ES-I3 (cell line): Measurements from ENCODE around the gene ABHD12.
A peak's percentile ranks its signal among the peaks of the same experiment; 100 is the strongest.
"Not testable (repeated sequence)": the region's sequence is repeated elsewhere in the genome, so short reads cannot be mapped to it uniquely, and the experiment has no call there.

Experiments
- H3K36me3 ChIP-seq: 2 replicates; pipeline ENCODE4 v1.6.1; 2013; ENCODE audit warnings: mild to moderate bottlenecking, low read length, control low read depth, moderate library complexity; ENCODE audit not compliant: insufficient read depth
- H3K4me1 ChIP-seq: 2 replicates; pipeline ENCODE4 v1.6.1; 2013; ENCODE audit warnings: mild to moderate bottlenecking, control low read depth, low read length; ENCODE audit not compliant: insufficient read depth
- H3K9ac ChIP-seq: 2 replicates; pipeline ENCODE4 v1.6.1; 2013; ENCODE audit warnings: low read depth, mild to moderate bottlenecking, low read length, moderate library complexity
- H3K9me3 ChIP-seq: 2 replicates; pipeline ENCODE4 v1.6.1; 2013; ENCODE audit warnings: mild to moderate bottlenecking, low read length, moderate library complexity; ENCODE audit not compliant: control insufficient read depth, insufficient read depth

Gene ABHD12

DNA sequence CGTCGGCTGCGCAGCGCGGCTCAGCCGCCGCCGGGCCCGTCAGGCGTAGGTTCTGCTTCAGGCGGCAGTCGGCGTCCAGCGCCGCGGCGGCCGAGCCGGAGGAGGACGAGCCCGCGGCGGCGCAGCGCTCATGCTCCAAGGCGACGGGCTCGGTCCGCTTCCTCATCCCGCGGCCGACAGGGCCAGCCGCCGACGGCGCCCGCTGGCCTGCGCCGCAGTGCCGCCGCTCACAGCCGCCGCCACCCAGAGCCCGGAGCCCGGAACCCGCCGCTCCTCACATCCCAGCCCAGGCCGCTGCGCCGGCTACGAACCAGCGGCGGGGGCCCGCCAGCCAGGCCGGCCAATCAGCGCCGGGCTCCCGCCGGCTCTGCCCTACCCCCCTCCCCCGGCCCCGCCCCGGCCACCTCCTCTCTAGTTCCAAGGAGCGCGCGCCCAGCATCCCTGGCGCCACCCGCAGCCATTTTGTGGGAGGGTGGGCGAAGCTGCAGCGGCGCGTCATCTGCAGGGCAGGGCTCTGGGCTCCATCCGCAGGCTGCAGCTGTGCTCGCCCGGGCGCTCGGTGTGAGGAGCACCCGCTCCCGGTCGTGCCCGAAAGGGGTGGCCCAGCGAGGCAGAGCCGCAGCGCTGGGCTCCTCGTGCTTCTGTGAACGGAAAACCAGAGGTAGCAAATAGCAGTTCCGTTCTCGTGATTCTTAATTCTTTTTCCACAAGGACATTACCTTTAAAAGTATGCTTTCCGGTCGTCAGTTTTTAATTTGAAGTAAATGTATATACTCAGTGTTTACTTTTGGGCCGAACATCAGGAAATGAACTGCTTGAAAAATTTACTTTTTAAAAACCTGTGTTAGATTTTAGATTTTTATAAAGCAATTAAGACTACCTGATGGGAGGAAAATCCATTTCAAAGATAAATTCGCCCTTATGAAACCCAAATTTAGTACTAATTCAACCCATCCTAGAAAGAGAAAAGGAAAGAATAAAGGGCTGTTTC lies at the start of gene ABHD12:
Gene ABHD12 (minus strand): TSS at position 298 of the 991 bp plus-strand sequence. CDS start 132 bp downstream, at position 166.
- no peaks in the 10 kb centered on the region for H3K9me3 ChIP-seq
- H3K9ac ChIP-seq: peak within 1 kb of the TSS; percentile 90
- no peaks in the 10 kb centered on the region; the same call in 1 of the 2 replicates for H3K4me1 ChIP-seq
- no peaks in the 10 kb centered on the region for H3K36me3 ChIP-seq

DNA sequence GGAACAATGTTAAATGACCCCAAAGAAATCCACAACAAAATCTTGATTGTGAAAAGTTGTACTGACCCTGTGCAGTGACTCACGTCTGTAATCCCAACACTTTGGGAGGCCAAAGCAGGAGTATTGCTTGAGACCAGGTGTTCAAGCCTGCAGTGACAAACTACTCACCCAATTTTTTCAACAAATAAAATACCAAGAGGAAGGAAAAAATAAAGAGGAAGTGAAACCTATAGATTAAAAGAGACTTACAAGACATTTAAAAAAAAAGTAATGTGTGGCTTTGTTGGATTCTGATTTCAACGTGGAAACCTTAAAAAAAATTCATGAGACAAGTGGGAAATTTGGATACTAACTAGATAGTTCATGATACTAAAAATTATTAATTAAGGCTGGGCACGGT lies 48.7 kb upstream of the ABHD12 start:
- peaks cover 11% of the 10 kb centered on the region for H3K36me3 ChIP-seq
- no peaks in the 10 kb centered on the region for H3K9me3 ChIP-seq
- H3K4me1 ChIP-seq: peaks cover 13% of the 10 kb centered on the region
- no peak overlapping the region for H3K9ac ChIP-seq

- H3K9ac ChIP-seq: no peak overlapping the region
- H3K4me1 ChIP-seq: peaks cover 13% of the 10 kb centered on the region
- H3K36me3 ChIP-seq: peaks cover 11% of the 10 kb centered on the region
- no peaks in the 10 kb centered on the region for H3K9me3 ChIP-seq
These were observed 46.5 kb upstream of the ABHD12 start for GRCh38 chr20:25437153-25437581.

DNA sequence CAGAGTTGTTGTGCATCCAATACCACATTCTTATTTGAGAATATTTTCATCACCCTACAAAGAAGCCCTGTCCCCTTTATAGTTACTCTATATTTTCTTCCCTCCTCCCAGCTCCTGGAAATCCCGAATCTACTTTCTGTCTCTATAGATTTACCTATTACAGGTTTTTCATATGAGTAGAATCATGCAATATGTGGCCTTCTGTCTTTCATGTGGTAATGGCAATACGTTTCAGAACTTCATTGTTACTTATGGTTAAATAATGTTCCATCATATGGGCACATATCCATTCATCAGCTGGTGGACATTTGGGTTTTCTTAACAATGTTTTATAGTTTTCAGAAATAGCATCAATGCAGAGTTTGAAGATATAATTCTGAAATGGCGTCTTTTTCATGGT lies 33.9 kb upstream of the ABHD12 start:
- Histone ChIP-seq H3K36me3 (peaks cover 27% of the 10 kb centered on the region), H3K9ac (no peak overlapping the region), H3K9me3 (no peaks in the 10 kb centered on the region), H3K4me1 (no peaks in the 10 kb centered on the region)

DNA sequence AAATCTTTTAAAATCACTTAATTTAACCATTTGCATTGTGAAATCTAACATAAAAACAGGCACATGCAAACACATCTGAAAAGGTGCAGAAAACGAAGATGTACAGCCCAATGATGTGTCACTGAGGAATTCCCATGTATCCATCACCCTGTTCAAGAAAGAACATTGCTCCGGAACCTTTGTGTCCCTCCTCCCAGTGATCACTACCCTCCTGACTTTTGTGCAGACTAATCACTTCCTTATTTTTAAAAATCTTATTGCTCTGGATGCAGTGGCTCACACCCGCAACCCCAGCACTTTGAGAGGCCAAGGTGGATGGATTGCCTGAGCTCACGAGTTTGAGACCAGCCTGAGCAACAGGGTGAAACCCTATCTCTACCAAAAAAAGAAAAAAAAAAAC lies 31.4 kb upstream of the ABHD12 start:
- no peak overlapping the region for H3K9ac ChIP-seq
- H3K9me3 ChIP-seq: no peaks in the 10 kb centered on the region
- no peaks in the 10 kb centered on the region for H3K4me1 ChIP-seq
- peaks cover 33% of the 10 kb centered on the region for H3K36me3 ChIP-seq

DNA sequence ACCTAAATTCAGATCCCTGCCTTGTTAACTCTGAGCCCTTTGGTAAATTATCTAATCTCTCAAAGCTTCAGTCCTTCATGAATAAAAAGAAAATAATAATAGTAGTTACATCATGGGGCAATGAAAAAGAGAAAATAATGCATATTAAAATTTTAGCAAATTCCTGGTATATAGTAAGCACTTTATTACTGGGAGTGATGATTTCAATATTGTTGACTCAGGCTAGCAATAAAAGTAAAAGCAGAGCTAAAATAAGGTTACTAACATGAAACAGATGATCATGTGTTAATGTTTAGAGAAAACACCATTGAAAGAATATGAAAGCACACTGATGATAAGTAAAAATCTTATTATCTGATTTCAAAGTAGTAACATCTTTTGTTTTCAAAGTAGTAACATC lies 30.5 kb upstream of the ABHD12 start:
- peaks cover 34% of the 10 kb centered on the region for H3K36me3 ChIP-seq
- no peaks in the 10 kb centered on the region for H3K4me1 ChIP-seq
- no peaks in the 10 kb centered on the region for H3K9me3 ChIP-seq

DNA sequence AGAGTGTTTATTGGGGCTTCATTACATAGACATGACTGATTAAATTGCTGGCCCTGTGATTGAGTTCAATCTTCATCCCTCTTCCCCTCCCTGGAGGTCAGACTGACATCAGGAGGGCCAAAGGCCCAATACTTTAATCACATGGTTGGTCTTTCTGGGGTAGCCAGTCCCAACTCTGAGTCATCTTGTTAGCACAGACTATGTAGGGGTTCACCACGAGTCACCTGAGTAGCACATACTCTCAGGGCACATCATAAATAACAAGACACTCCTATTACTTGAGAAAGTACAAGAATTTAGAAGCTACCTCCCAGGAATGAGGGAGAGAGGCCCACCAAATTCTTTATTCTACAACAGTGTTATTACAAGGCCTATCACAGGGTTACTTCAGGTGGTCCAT lies 28.1 kb upstream of the ABHD12 start:
- no peak overlapping the region for H3K9ac ChIP-seq
- H3K4me1 ChIP-seq: no peaks in the 10 kb centered on the region
- H3K9me3 ChIP-seq: no peaks in the 10 kb centered on the region
- H3K36me3 ChIP-seq: peaks cover 45% of the 10 kb centered on the region

More for the DNA sequence above, 30.5 kb upstream of the ABHD12 start:
- no peak overlapping the region for H3K9ac ChIP-seq

DNA sequence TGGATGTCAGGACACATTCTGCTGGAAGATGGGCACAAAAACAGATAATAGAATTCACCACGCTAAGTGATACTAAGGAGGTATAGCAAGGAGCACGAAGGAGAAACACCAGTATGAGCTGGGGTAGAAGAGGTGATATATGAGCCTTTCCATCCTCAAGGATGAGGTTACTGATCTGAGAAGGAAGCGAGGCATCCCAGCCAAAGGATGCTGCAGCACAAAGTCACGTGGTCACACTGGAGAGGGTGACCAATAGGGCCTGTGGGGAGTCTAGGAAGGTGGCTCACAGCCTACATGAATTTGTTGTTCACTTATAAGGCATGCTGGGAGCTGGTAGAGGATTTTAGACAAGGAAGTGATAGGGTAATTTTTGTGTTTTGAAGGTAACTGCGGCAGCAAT lies 18.3 kb upstream of the ABHD12 start:
- Histone ChIP-seq H3K9me3 (no peaks in the 10 kb centered on the region), H3K36me3 (no peaks in the 10 kb centered on the region), H3K9ac (peak overlapping the region; percentile 77; the same call in 1 of the 2 replicates), H3K4me1 (no peaks in the 10 kb centered on the region)

DNA sequence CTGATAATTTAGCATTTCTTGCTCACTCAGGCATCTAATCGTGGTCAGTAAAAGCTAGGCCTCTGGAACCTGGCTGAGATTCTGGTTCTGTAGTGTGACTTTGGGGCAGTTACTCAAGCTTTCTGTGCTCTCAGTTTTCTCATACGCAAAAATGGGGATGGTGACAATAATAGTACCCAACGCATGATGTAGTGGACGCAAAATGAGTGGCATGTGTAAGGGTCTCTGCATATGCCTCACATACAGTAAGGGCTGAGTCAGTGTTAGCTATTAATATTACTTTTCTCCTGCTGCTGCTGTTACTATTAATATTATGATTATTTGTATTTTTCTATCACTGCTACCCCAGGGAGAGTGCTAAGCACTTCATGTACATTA lies 17.5 kb upstream of the ABHD12 start:
- peak overlapping the region; percentile 77 for H3K9ac ChIP-seq
- 0 out of 2 replicates have a peak, but pooled peaks cover 3% of the 10 kb centered on the region for H3K9me3 ChIP-seq
- H3K4me1 ChIP-seq: no peaks in the 10 kb centered on the region
- H3K36me3 ChIP-seq: no peaks in the 10 kb centered on the region

DNA sequence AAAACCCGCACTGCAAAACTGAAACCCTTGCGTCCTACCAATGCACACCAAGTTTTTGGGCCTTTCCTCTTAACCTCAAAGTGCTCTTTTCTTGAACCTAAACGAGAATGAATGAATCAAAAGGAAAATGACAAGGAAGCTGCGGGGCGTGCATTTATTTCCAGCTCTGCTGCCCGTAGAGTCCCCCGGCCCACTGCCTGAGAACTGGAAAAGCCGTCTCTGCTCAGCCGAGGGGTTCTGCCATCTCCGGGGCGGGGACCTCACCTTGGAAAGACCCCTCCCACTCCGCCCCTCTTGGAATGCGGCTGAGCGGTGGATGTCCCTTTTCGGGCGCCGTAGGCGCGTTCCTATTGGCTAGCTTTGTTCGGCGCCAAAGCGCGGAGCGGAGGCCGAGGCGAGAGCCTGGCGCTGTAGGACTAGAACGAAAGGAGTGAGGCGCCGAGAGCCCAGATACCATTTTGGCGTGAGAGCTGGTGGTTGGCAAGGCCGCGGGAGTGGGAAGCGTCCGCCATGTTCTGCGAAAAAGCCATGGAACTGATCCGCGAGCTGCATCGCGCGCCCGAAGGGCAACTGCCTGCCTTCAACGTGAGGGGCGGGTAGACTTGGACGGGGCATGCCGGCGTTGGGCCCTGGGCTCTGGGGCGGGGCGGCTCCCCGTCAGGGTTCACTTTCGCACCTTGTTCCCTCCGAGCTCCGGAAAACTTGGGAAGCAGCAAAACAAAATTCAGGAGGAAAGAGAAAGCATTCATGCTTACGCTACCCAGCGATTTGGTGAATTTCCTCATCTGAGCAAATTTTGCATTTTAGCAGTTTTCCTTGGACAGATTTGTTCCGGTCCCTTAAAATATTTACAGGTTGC lies 16.9 kb upstream of the ABHD12 start, which contains the start of gene GINS1:
Gene GINS1 (plus strand): TSS at position 363 of the 859 bp plus-strand sequence. CDS start 148 bp downstream, at position 511.
- H3K9me3 ChIP-seq: 0 out of 2 replicates have a peak, but pooled peaks cover 4% of the 10 kb centered on the region
- no peaks in the 10 kb centered on the region for H3K4me1 ChIP-seq
- H3K9ac ChIP-seq: peak within 1 kb of the TSS; percentile 77
- no peaks in the 10 kb centered on the region for H3K36me3 ChIP-seq

GRCh38 chr20:25402583-25402982 lies 11.9 kb upstream of the ABHD12 start:
- H3K36me3 ChIP-seq: no peaks in the 10 kb centered on the region
- H3K9ac ChIP-seq: no peak overlapping the region
- peaks cover 8% of the 10 kb centered on the region; the same call in 1 of the 2 replicates for H3K9me3 ChIP-seq

GRCh38 chr20:25400291-25400732 lies 9.7 kb upstream of the ABHD12 start:
- H3K4me1 ChIP-seq: 0 out of 2 replicates have a peak, but pooled peaks cover 13% of the 10 kb centered on the region
- H3K36me3 ChIP-seq, H3K9ac ChIP-seq, H3K9me3 ChIP-seq: not testable (repeated sequence)

More at GRCh38 chr20:25402583-25402982, 11.9 kb upstream of the ABHD12 start:
- H3K4me1 ChIP-seq: 0 out of 2 replicates have a peak, but pooled peaks cover 13% of the 10 kb centered on the region

- Histone ChIP-seq H3K4me1 (0 out of 2 replicates have a peak, but pooled peaks cover 13% of the 10 kb centered on the region), H3K9ac (no peak overlapping the region), H3K36me3 (no peaks in the 10 kb centered on the region), H3K9me3 (peaks cover 8% of the 10 kb centered on the region; the same call in 1 of the 2 replicates)
These were observed 8.4 kb upstream of the ABHD12 start for GRCh38 chr20:25399037-25399430.
